ENCODE data around the gene STRN3.

STRN3 gene

DNA sequence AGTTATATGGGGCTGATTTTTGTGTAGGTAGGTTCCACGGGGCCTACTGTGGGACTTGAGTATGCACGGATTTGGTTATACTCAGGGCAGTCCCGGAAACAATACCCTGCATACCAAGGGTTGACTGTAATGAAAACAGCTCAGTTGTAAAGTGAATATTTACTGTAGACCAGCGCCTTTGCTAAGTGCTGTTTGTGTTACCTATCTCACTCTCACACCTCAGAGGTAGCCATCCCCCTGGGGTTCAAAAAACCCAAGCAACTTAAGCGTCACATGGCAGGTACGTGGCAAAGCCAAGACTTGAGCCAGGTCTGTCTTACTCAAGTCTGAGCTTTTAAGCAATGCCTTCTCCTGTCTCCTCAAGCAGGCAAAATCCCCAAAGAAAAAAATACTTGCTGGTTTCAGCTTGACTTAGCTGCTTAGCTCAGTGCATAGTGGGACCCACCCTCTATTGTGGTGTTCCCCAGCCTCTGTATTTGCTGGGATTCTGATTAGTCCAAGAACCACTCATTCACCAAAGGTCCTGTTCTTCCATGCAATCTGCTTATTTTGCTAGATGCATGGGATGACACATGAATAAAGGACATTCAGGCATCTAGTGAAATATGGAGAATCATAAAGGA, 34.2 kb upstream of the STRN3 start:
- H3K4me3 ChIP-seq (ENCODE audit: low read length), result no peak overlapping the region
- no peaks in the 10 kb centered on the region for H3F3A ChIP-seq (ENCODE audit: control insufficient read depth, insufficient read depth)
- peaks cover 15% of the 10 kb centered on the region for H3K4me1 ChIP-seq (ENCODE audit: control insufficient read depth, low read length)
- H4K20me1 ChIP-seq (ENCODE audit: control insufficient read depth, insufficient read depth, low read depth, low read length), result no peaks in the 10 kb centered on the region
- H3K27me3 ChIP-seq (ENCODE audit: control insufficient read depth, low read length), result no peaks in the 10 kb centered on the region
- no peaks in the 10 kb centered on the region for H3K9me2 ChIP-seq (replicated peaks; ENCODE audit: control insufficient read depth, low read length)
- no peaks in the 10 kb centered on the region for H3K36me3 ChIP-seq (ENCODE audit: control insufficient read depth, low read length)
- TF ChIP-seq, protein P1, sequence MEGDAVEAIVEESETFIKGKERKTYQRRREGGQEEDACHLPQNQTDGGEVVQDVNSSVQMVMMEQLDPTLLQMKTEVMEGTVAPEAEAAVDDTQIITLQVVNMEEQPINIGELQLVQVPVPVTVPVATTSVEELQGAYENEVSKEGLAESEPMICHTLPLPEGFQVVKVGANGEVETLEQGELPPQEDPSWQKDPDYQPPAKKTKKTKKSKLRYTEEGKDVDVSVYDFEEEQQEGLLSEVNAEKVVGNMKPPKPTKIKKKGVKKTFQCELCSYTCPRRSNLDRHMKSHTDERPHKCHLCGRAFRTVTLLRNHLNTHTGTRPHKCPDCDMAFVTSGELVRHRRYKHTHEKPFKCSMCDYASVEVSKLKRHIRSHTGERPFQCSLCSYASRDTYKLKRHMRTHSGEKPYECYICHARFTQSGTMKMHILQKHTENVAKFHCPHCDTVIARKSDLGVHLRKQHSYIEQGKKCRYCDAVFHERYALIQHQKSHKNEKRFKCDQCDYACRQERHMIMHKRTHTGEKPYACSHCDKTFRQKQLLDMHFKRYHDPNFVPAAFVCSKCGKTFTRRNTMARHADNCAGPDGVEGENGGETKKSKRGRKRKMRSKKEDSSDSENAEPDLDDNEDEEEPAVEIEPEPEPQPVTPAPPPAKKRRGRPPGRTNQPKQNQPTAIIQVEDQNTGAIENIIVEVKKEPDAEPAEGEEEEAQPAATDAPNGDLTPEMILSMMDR (IDR thresholded peaks at IDR 0.05; ENCODE audit: low read depth, low read length, poor library complexity, severe bottlenecking), result no peak
- no peak for TF ChIP-seq EZH2phosphoT487 (IDR thresholded peaks at IDR 0.05; ENCODE audit: borderline replicate concordance, low read length)
- H3K9me3 ChIP-seq (ENCODE audit: control insufficient read depth, insufficient read depth, low read length), result no peaks in the 10 kb centered on the region
- H3K27ac ChIP-seq (ENCODE audit: low read depth, low read length), result no peak overlapping the region
- no peak overlapping the region for H3K4me2 ChIP-seq (ENCODE audit: low read length)
- H3K79me2 ChIP-seq (ENCODE audit: control insufficient read depth, low read length), result no peaks in the 10 kb centered on the region

DNA sequence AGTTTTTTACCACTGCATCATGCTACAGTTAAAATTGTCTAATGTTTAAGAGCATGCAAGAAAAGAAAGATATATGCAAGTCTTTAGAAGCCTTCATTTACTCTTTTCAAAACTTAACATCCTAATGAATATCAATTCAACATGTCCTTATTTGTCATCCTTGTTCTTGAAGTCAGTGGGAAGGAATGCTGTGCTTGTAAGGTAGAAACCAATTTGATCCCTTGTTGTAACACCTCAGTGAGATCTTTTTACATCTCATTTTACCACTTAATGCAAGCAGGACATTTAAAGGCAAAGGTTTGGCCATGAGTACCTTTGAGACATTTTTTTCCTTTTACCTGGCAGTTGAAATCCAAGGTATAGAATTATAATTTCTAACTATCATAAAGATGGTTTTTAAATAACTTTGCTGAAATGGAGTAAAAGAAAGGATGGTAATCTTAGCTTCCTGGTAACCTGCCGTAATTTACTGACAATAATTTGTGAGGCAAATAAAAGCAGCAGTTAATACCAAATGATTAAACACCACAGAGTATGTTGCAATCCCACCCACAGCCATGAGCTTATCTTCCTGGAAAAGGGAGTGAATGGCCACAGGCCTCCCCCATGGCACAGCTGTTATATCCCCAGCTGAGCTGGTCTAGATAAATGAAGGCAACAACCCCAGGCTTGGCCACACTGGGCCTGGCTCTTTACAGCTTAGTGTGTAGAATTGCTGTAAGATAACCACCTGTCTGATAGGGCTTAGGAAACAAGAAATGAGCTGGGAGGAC, 33.2 kb upstream of the STRN3 start:
- H3K4me3 ChIP-seq (ENCODE audit: low read length), result no peak overlapping the region
- TF ChIP-seq EZH2phosphoT487 (IDR thresholded peaks at IDR 0.05; ENCODE audit: borderline replicate concordance, low read length), result no peak
- TF ChIP-seq, protein P1 (IDR thresholded peaks at IDR 0.05; ENCODE audit: low read depth, low read length, poor library complexity, severe bottlenecking), result no peak
- no peak overlapping the region for H3K4me2 ChIP-seq (ENCODE audit: low read length)
- no peaks in the 10 kb centered on the region for H4K20me1 ChIP-seq (ENCODE audit: control insufficient read depth, insufficient read depth, low read depth, low read length)
- no peaks in the 10 kb centered on the region for H3K9me3 ChIP-seq (ENCODE audit: control insufficient read depth, insufficient read depth, low read length)
- H3K27ac ChIP-seq (ENCODE audit: low read depth, low read length), result no peak overlapping the region
- no peaks in the 10 kb centered on the region for H3K79me2 ChIP-seq (ENCODE audit: control insufficient read depth, low read length)
- peaks cover 15% of the 10 kb centered on the region for H3K4me1 ChIP-seq (ENCODE audit: control insufficient read depth, low read length)
- no peaks in the 10 kb centered on the region for H3F3A ChIP-seq (ENCODE audit: control insufficient read depth, insufficient read depth)
- no peaks in the 10 kb centered on the region for H3K9me2 ChIP-seq (replicated peaks; ENCODE audit: control insufficient read depth, low read length)
- H3K27me3 ChIP-seq (ENCODE audit: control insufficient read depth, low read length), result no peaks in the 10 kb centered on the region
- no peaks in the 10 kb centered on the region for H3K36me3 ChIP-seq (ENCODE audit: control insufficient read depth, low read length)

DNA sequence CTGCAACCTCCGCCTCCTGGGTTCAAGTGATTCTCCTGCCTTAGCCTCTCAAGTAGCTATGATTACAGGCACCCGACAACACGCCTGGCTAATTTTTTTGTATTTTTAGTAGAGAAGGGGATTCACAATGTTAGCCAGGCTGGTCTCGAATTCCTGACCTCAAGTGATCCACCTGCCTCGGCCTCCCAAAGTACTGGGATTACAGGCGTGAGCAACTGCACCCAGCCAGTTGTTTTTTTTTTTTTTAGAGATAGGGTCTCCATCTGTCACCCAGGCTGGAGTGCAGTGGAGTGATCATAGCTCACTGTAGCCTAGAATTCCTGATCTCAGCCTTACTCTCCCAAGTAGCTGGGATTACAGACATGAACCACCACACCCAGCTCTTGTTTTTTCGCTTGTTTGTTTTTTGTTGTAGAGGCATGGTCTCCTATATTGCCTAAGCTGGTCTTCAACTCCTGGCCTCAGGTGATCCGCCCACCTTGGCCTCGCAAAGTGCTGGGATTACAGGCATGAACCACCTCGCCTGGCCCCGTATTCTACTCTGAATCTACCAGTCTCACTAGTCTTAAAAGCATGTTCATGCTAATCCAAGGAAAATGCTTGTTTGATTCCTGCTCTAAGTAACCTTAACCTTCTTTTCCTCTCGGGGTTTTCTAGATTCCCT, 31.7 kb upstream of the STRN3 start:
- H3K27me3 ChIP-seq (ENCODE audit: control insufficient read depth, low read length), result no peaks in the 10 kb centered on the region
- no peak overlapping the region for H3K4me3 ChIP-seq (ENCODE audit: low read length)
- no peak overlapping the region for H3K27ac ChIP-seq (ENCODE audit: low read depth, low read length)
- H3K36me3 ChIP-seq (ENCODE audit: control insufficient read depth, low read length), result no peaks in the 10 kb centered on the region
- H3K4me1 ChIP-seq (ENCODE audit: control insufficient read depth, low read length), result peaks cover 15% of the 10 kb centered on the region
- TF ChIP-seq, protein P1 (IDR thresholded peaks at IDR 0.05; ENCODE audit: low read depth, low read length, poor library complexity, severe bottlenecking), result no peak
- TF ChIP-seq EZH2phosphoT487 (IDR thresholded peaks at IDR 0.05; ENCODE audit: borderline replicate concordance, low read length), result no peak
- no peaks in the 10 kb centered on the region for H3K9me3 ChIP-seq (ENCODE audit: control insufficient read depth, insufficient read depth, low read length)
- no peaks in the 10 kb centered on the region for H3F3A ChIP-seq (ENCODE audit: control insufficient read depth, insufficient read depth)
- no peaks in the 10 kb centered on the region for H3K9me2 ChIP-seq (replicated peaks; ENCODE audit: control insufficient read depth, low read length)
- H3K79me2 ChIP-seq (ENCODE audit: control insufficient read depth, low read length), result no peaks in the 10 kb centered on the region
- no peak overlapping the region for H3K4me2 ChIP-seq (ENCODE audit: low read length)
- no peaks in the 10 kb centered on the region for H4K20me1 ChIP-seq (ENCODE audit: control insufficient read depth, insufficient read depth, low read depth, low read length)
